Neuronal stem cell (in vitro differentiated cells): Measurements from ENCODE around the gene SSBP3.

Source experiments
- DNase-seq: peaks from one replicate; pipeline ENCODE4 v3.0.0-alpha.2; 2013; ENCODE audit warnings: low spot score
- H2AFZ ChIP-seq: one replicate; pipeline ENCODE4 v1.6.1; 2013; ENCODE audit warnings: mild to moderate bottlenecking, low read length, inconsistent platforms
- H2AK5ac ChIP-seq: 2 replicates; pipeline ENCODE4 v1.6.1; 2013; ENCODE audit warnings: low read depth, mild to moderate bottlenecking, inconsistent platforms, low read length, moderate library complexity, mixed read lengths
- H2BK120ac ChIP-seq: 2 replicates; pipeline ENCODE4 v1.6.1; 2013; ENCODE audit warnings: low read depth, mild to moderate bottlenecking, inconsistent platforms, low read length, moderate library complexity, mixed read lengths
- H2BK12ac ChIP-seq: one replicate; pipeline ENCODE4 v1.6.1; 2013; ENCODE audit warnings: low read length, inconsistent platforms
- H2BK15ac ChIP-seq: 2 replicates; pipeline ENCODE4 v1.6.1; 2013; ENCODE audit warnings: mild to moderate bottlenecking, low read length, inconsistent platforms, mixed read lengths
- H2BK5ac ChIP-seq: one replicate; pipeline ENCODE4 v1.6.1; 2013; ENCODE audit warnings: inconsistent platforms, mild to moderate bottlenecking, low read length, moderate library complexity
- H3K14ac ChIP-seq: one replicate; pipeline ENCODE4 v1.6.1; 2013; ENCODE audit warnings: low read length, inconsistent platforms
- H3K18ac ChIP-seq: 2 replicates; pipeline ENCODE4 v1.6.1; 2013; ENCODE audit warnings: low read length, inconsistent platforms
- H3K23ac ChIP-seq: 2 replicates; pipeline ENCODE4 v1.6.1; 2013; ENCODE audit warnings: low read depth, mild to moderate bottlenecking, mixed read lengths, low read length, inconsistent platforms; ENCODE audit not compliant: poor library complexity
- H3K27ac ChIP-seq: replicated peaks from 3 replicates; pipeline ENCODE4 v1.5.1; 2013; ENCODE audit warnings: low read length, inconsistent platforms
- H3K27me3 ChIP-seq, 3 experiments: 2 replicates each; pipeline ENCODE4 v1.6.1; 2013; ENCODE audit warnings: low read length in 3 of 3, mild to moderate bottlenecking in 2 of 3, inconsistent platforms in 1 of 3, low read depth in 1 of 3, mixed read lengths in 1 of 3, moderate library complexity in 1 of 3; ENCODE audit not compliant: control insufficient read depth in 3 of 3, insufficient read depth in 3 of 3
- H3K36me3 ChIP-seq, 2 donors: replicated peaks in 1 of 2; 2 replicates each; pipeline ENCODE4 v1.6.1; 2013; ENCODE audit warnings: low read length in 2 of 2; ENCODE audit not compliant: control insufficient read depth in 2 of 2, insufficient read depth in 2 of 2
- H3K4ac ChIP-seq: 2 replicates; pipeline ENCODE4 v1.6.1; 2013; ENCODE audit warnings: inconsistent platforms, mild to moderate bottlenecking, low read length, moderate library complexity
- H3K4me1 ChIP-seq, 2 donors: 1 replicate in 1 of 2; 2 replicates in 1 of 2; pipeline ENCODE4 v1.6.1; 2013; ENCODE audit warnings: low read length in 2 of 2, low read depth in 1 of 2; ENCODE audit not compliant: control insufficient read depth in 2 of 2, insufficient read depth in 1 of 2
- H3K4me2 ChIP-seq: one replicate; pipeline ENCODE4 v1.6.1; 2013; ENCODE audit warnings: mild to moderate bottlenecking, low read length, inconsistent platforms; ENCODE audit not compliant: insufficient read depth, poor library complexity, severe bottlenecking
- H3K4me3 ChIP-seq, 2 donors: 2 replicates each; pipeline ENCODE4 v1.5.1; 2013; ENCODE audit warnings: low read length in 2 of 2, mild to moderate bottlenecking in 2 of 2, inconsistent platforms in 1 of 2, moderate library complexity in 1 of 2
- H3K79me1 ChIP-seq: one replicate; pipeline ENCODE4 v1.6.1; 2013; ENCODE audit warnings: low read depth, mild to moderate bottlenecking, inconsistent platforms, low read length, moderate library complexity
- H3K9ac ChIP-seq: one replicate; pipeline ENCODE4 v1.6.1; 2013; ENCODE audit warnings: mild to moderate bottlenecking, low read depth, low read length, inconsistent platforms; ENCODE audit not compliant: poor library complexity
- H3K9me3 ChIP-seq, 2 donors: replicated peaks in 1 of 2; 2 replicates each; pipeline versions ENCODE3 to v1.6.1; 2013; ENCODE audit warnings: low read length in 2 of 2, mild to moderate bottlenecking in 2 of 2, inconsistent platforms in 1 of 2, low read depth in 1 of 2, mixed read lengths in 1 of 2, moderate library complexity in 1 of 2; ENCODE audit not compliant: control insufficient read depth in 2 of 2, insufficient read depth in 1 of 2
- H4K8ac ChIP-seq: one replicate; pipeline ENCODE4 v1.6.1; 2013; ENCODE audit warnings: low read depth, mild to moderate bottlenecking, inconsistent platforms, low read length, moderate library complexity
- H4K91ac ChIP-seq: one replicate; pipeline ENCODE4 v1.6.1; 2013; ENCODE audit warnings: low read length, low read depth, mild to moderate bottlenecking, inconsistent platforms; ENCODE audit not compliant: poor library complexity
- WGBS, 2 donors: extraction: QIAGEN DNeasy Blood & Tissue Kit; methylation state at CpG; one replicate each; pipeline ENCODE4 v1.1.7; 2013; ENCODE audit warnings: missing lambda C conversion rate in 2 of 2, mixed read lengths in 1 of 2; ENCODE audit not compliant: insufficient read length in 2 of 2, insufficient replicate concordance in 1 of 2; ENCODE audit errors: extremely low coverage in 2 of 2; 5-methylcytosine and 5-hydroxymethylcytosine counted together

The SSBP3 gene

DNA sequence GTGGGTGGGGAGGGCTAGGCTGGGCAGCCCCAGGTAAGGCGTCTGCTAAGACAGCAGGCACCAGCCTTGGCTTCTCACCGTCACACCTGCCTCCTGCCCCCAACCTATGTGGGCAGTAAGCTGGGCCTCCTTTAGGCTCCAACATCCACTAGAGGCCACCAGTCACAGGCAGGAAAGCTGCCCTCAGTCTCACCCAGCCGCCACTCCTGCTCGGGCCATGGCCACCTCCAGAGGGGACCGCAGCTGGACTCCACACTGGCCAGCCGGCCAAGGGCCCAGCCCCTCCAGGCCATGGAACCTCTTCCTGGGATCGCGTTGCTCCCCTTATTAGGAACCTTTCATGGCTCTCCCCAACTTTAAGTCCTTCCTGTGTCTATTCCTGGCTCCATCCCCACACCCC, 131.7 kb downstream of the SSBP3 start:
- Histone ChIP-seq H3K27me3 (no peaks in the 10 kb centered on the region), H3K4me2 (no peak overlapping the region), H3K79me1 (peaks cover 20% of the 10 kb centered on the region), H3K36me3 (peaks cover 1 to 63% of the 10 kb centered on the region in 2 donors), H3K27ac (no peak overlapping the region), H3K4me1 (peaks cover 24 to 34% of the 10 kb centered on the region in 2 donors), H3K23ac (peak overlapping the region; percentile 38), H4K91ac (no peak overlapping the region), H2BK15ac (no peak overlapping the region), H2BK120ac (no peak overlapping the region), H3K9ac (peak overlapping the region; percentile 45), H3K4ac (no peak overlapping the region), H4K8ac (no peak overlapping the region), H2BK12ac (no peak overlapping the region), H2AFZ (no peak overlapping the region), H2BK5ac (no peak overlapping the region), H3K4me3 (no peak overlapping the region), H3K14ac (no peak overlapping the region), H3K9me3 (no peaks in the 10 kb centered on the region), H2AK5ac (no peak overlapping the region), H3K18ac (peak overlapping the region; percentile 73)
- WGBS, 2 donors: no CpG with 5 or more reads among the region's 8 CpGs
- DNase-seq: no peak

DNA sequence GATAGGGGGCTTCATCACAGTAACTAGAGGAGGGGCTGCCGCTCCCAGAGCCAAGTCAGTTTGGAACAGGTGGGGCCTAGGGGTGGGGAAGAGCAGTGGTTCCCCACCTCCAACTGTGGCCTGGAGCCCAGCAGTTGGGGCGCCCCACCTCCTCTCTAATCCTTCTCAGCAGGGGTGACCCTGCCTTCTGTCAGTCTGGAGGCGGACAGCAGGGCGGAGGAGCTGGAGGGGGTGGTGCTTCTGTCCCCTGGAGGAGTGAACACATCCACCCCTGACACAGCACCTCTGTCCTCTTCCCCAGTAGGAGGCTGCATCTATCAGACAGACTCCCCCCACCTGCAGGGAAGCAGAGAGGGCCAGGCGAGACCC, 132.4 kb downstream of the SSBP3 start:
- Histone ChIP-seq H3K4me3 (peak overlapping the region in 1 of 2 donors; percentile 7), H3K23ac (peak overlapping the region; percentile 87)

DNA sequence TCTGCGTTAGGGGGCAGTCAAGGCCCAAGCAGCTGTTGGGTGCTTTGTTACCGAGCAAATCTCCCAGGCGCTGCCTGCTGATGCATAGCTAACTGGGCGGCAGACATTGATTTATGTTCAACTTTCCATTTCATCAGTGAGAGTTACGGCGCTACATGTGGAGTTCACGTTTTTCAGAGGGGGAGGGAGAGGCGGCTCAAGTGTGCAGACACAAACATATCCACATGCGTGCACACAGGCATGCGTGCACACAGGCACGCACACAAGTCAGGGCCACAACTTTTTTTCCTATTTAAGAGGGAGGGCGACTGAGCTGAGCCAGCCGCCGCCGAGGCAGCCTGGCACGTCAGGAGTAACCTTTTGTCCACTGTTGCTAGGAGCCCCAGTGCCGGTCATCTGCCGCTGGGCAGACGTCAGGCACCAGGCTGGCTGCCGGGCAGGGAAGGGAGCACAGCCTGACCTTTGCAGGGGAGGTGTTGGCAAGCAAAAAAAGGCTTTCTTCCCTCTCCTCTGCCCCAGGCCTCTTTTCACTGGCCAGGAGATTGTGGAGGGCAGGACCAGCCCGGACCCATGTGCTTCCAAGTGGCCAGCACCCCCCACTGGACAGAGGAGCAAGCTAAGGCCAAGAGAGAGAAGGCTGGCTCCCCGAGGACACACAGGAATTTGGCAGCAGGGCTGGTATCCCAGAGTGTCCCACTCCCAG, 133.0 kb downstream of the SSBP3 start:
- peaks cover 0 to 51% of the 10 kb centered on the region in 2 donors for H3K36me3 ChIP-seq

More for the DNA sequence above, 132.4 kb downstream of the SSBP3 start:
- H2BK120ac ChIP-seq: no peak overlapping the region
- H3K9me3 ChIP-seq: no peaks in the 10 kb centered on the region
- no peaks in the 10 kb centered on the region for H3K27me3 ChIP-seq
- no peak overlapping the region for H2BK12ac ChIP-seq
- H2AFZ ChIP-seq: no peak overlapping the region
- no peak overlapping the region for H3K4ac ChIP-seq
- peaks cover 20% of the 10 kb centered on the region for H3K79me1 ChIP-seq
- no peak overlapping the region for H2AK5ac ChIP-seq
- WGBS, 2 donors: no CpG with 5 or more reads among the region's 5 CpGs
- H2BK15ac ChIP-seq: peak overlapping the region; percentile 43
- H4K8ac ChIP-seq: no peak overlapping the region
- DNase-seq: no peak
- peak overlapping the region; percentile 14 for H3K27ac ChIP-seq
- peaks cover 0 to 57% of the 10 kb centered on the region in 2 donors for H3K36me3 ChIP-seq
- H2BK5ac ChIP-seq: no peak overlapping the region
- peaks cover 24 to 34% of the 10 kb centered on the region in 2 donors for H3K4me1 ChIP-seq
- H3K9ac ChIP-seq: no peak overlapping the region
- peak overlapping the region; percentile 22 for H3K4me2 ChIP-seq
- H4K91ac ChIP-seq: no peak overlapping the region
- H3K18ac ChIP-seq: peak overlapping the region; percentile 65
- H3K14ac ChIP-seq: no peak overlapping the region

DNA sequence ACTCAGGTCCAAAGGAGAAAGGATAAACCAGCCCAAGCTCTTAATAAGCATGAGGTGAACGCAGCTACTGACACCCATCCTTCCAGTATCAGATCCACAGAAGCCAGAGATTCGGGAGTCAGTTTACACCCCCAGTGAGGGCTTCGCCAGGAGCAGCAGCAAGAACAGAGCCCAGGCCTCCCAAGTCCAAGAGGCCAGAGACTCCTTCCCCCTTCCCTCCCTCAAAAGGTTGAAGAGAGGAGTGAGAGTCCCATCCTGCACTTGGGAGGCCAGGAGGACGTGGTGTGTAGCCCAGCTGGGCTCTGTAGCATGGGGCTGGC, 133.5 kb downstream of the SSBP3 start:
- DNase-seq: no peak
- Histone ChIP-seq H2BK5ac (no peak overlapping the region), H4K91ac (no peak overlapping the region), H3K4me3 (no peak overlapping the region), H3K9me3 (no peaks in the 10 kb centered on the region), H2AK5ac (no peak overlapping the region), H4K8ac (no peak overlapping the region), H3K79me1 (peaks cover 20% of the 10 kb centered on the region), H3K4me1 (peaks cover 24 to 34% of the 10 kb centered on the region in 2 donors), H3K23ac (peak overlapping the region; percentile 4), H3K14ac (no peak overlapping the region), H2BK12ac (no peak overlapping the region), H2BK120ac (no peak overlapping the region), H3K4ac (no peak overlapping the region), H3K9ac (no peak overlapping the region), H3K4me2 (no peak overlapping the region), H3K27me3 (no peaks in the 10 kb centered on the region), H3K36me3 (peaks cover 0 to 46% of the 10 kb centered on the region in 2 donors), H3K18ac (no peak overlapping the region), H3K27ac (no peak overlapping the region), H2AFZ (no peak overlapping the region), H2BK15ac (no peak overlapping the region)
- WGBS, 2 donors: no CpG with 5 or more reads among the region's 4 CpGs

More for the DNA sequence above, 133.0 kb downstream of the SSBP3 start:
- Histone ChIP-seq H3K18ac (peak overlapping the region; percentile 65), H3K27me3 (no peaks in the 10 kb centered on the region), H2BK120ac (no peak overlapping the region), H4K91ac (no peak overlapping the region), H3K14ac (no peak overlapping the region), H3K4me1 (peaks cover 24 to 34% of the 10 kb centered on the region in 2 donors), H3K27ac (peak overlapping the region; percentile 29), H3K79me1 (peaks cover 20% of the 10 kb centered on the region), H4K8ac (no peak overlapping the region), H2AK5ac (no peak overlapping the region), H3K23ac (peak overlapping the region; percentile 87), H2BK12ac (no peak overlapping the region), H3K4ac (no peak overlapping the region), H3K4me3 (peak overlapping the region in 1 of 2 donors; percentile 19), H2BK15ac (peak overlapping the region; percentile 43), H3K9ac (no peak overlapping the region), H3K9me3 (no peaks in the 10 kb centered on the region), H3K4me2 (peak overlapping the region; percentile 22), H2BK5ac (no peak overlapping the region), H2AFZ (peak overlapping the region; percentile 50)
- no CpG with 5 or more reads among the region's 22 CpGs for WGBS, 2 donors
- peak; percentile 56 for DNase-seq
